Measurements from ENCODE around the gene ESPNL.
"Not testable (repeated sequence)": the region's sequence is repeated elsewhere in the genome, so short reads cannot be mapped to it uniquely, and the experiment has no call there.

ESPNL gene

GRCh38 chr2:238169048-238169707 is 69.0 kb downstream of the ESPNL start:
- Histone ChIP-seq H2AFZ (ENCODE audit: low read length) (no peak overlapping the region), H3K9me2 (replicated peaks; ENCODE audit: insufficient read depth, low read length) (no peaks in the 10 kb centered on the region), H3K27me3 (replicated peaks; ENCODE audit: insufficient read depth, low read length) (no peaks in the 10 kb centered on the region), H4K20me1 (ENCODE audit: insufficient read depth, low read length) (no peaks in the 10 kb centered on the region), H3K4me2 (ENCODE audit: low read depth, low read length) (no peak overlapping the region), H3K4me3 (ENCODE audit: low read length) (no peak overlapping the region), H3F3A (ENCODE audit: insufficient read depth, low read length) (no peaks in the 10 kb centered on the region), H3K79me2 (ENCODE audit: low read length) (no peaks in the 10 kb centered on the region), H3K27ac (ENCODE audit: low read length) (no peak overlapping the region), H3K36me3 (replicated peaks; ENCODE audit: insufficient read depth, low read length) (no peaks in the 10 kb centered on the region), H3K9ac (ENCODE audit: low read length) (no peak overlapping the region), H3K9me3 (replicated peaks; ENCODE audit: insufficient read depth, low read length) (no peaks in the 10 kb centered on the region), H3K4me1 (ENCODE audit: low read length) (no peaks in the 10 kb centered on the region)
- DNase-seq, result no peak
- TF ChIP-seq EZH2 (optimal IDR thresholded peaks at IDR 0.05; ENCODE audit: low read depth, low read length), result no peak
- no peak for TF ChIP-seq EZH2phosphoT487 (IDR thresholded peaks at IDR 0.05; ENCODE audit: low read length)
- TF ChIP-seq CTCF (IDR thresholded peaks at IDR 0.05; ENCODE audit: low read length), result no peak

DNA sequence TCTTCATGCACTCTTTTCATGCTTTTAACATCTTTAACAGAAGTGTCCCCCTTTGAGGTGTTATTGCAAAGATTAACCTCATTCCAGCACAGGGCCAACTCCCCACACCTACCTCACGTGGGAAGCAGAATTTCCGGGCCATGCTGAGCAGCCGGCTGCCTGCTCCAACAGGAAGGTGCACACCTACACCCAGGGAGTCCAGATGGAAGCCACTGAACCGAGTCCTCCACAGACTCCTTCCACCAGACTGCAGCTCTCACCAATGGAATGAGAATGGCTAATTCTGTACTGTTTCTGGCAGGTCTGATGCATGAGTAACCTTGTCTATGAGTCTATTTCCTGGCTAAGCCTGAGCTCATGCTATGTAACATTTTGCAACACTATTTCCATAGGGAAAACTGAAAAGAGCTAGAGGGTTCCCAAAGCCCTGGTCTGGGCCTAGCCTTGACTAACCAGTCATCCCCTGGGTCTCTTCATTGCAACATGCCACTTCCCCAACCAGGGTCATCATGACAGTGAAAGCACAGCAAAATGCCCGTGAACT is 69.6 kb downstream of the ESPNL start:
- Histone ChIP-seq H2AFZ (ENCODE audit: low read length) (no peak overlapping the region), H3K79me2 (ENCODE audit: low read length) (no peaks in the 10 kb centered on the region), H3F3A (ENCODE audit: insufficient read depth, low read length) (no peaks in the 10 kb centered on the region), H3K9me2 (replicated peaks; ENCODE audit: insufficient read depth, low read length) (no peaks in the 10 kb centered on the region), H3K27ac (ENCODE audit: low read length) (no peak overlapping the region), H3K9ac (ENCODE audit: low read length) (no peak overlapping the region), H3K4me2 (ENCODE audit: low read depth, low read length) (no peak overlapping the region), H3K4me1 (ENCODE audit: low read length) (no peaks in the 10 kb centered on the region), H3K36me3 (replicated peaks; ENCODE audit: insufficient read depth, low read length) (no peaks in the 10 kb centered on the region), H3K9me3 (replicated peaks; ENCODE audit: insufficient read depth, low read length) (no peaks in the 10 kb centered on the region), H3K4me3 (ENCODE audit: low read length) (no peak overlapping the region), H4K20me1 (ENCODE audit: insufficient read depth, low read length) (no peaks in the 10 kb centered on the region), H3K27me3 (replicated peaks; ENCODE audit: insufficient read depth, low read length) (no peaks in the 10 kb centered on the region)
- no peak for TF ChIP-seq CTCF (IDR thresholded peaks at IDR 0.05; ENCODE audit: low read length)
- TF ChIP-seq EZH2 (optimal IDR thresholded peaks at IDR 0.05; ENCODE audit: low read depth, low read length), result no peak
- TF ChIP-seq EZH2phosphoT487 (IDR thresholded peaks at IDR 0.05; ENCODE audit: low read length), result no peak
- DNase-seq, result no peak

GRCh38 chr2:238170386-238171071 is 70.4 kb downstream of the ESPNL start:
- Histone ChIP-seq H3K27ac (ENCODE audit: low read length) (no peak overlapping the region), H3K4me3 (ENCODE audit: low read length) (no peak overlapping the region), H3K9me3 (replicated peaks; ENCODE audit: insufficient read depth, low read length) (no peaks in the 10 kb centered on the region), H3K4me2 (ENCODE audit: low read depth, low read length) (no peak overlapping the region), H3K9ac (ENCODE audit: low read length) (no peak overlapping the region), H3F3A (ENCODE audit: insufficient read depth, low read length) (no peaks in the 10 kb centered on the region), H3K9me2 (replicated peaks; ENCODE audit: insufficient read depth, low read length) (no peaks in the 10 kb centered on the region), H2AFZ (ENCODE audit: low read length) (no peak overlapping the region), H3K27me3 (replicated peaks; ENCODE audit: insufficient read depth, low read length) (no peaks in the 10 kb centered on the region), H3K79me2 (ENCODE audit: low read length) (no peaks in the 10 kb centered on the region), H3K4me1 (ENCODE audit: low read length) (no peaks in the 10 kb centered on the region), H3K36me3 (replicated peaks; ENCODE audit: insufficient read depth, low read length) (no peaks in the 10 kb centered on the region; the same call in 1 of the 2 replicates), H4K20me1 (ENCODE audit: insufficient read depth, low read length) (no peaks in the 10 kb centered on the region)
- no peak for TF ChIP-seq EZH2 (optimal IDR thresholded peaks at IDR 0.05; ENCODE audit: low read depth, low read length)
- TF ChIP-seq CTCF (IDR thresholded peaks at IDR 0.05; ENCODE audit: low read length), result no peak
- no peak for TF ChIP-seq EZH2phosphoT487 (IDR thresholded peaks at IDR 0.05; ENCODE audit: low read length)
- no peak for DNase-seq

DNA sequence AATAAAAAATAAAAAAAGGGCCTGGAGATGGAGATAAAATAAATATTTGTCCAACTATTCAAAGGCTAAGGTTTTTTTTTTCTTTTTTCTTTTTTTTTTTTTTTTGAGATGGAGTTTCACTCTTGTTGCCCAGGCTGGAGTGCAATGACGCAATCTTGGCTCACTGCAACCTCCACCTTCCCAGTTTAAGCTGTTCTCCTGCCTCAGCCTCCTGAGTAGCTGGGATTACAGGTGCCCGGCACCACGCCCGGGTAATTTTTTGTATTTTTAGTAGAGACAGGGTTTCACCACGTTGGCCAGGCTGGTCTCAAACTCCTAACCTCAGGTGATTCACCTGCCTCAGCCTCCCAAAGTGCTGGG is 70.9 kb downstream of the ESPNL start:
- H3K9me3 ChIP-seq (replicated peaks; ENCODE audit: insufficient read depth, low read length); H3K79me2 ChIP-seq (ENCODE audit: low read length); H3F3A ChIP-seq (ENCODE audit: insufficient read depth, low read length); H3K4me3 ChIP-seq (ENCODE audit: low read length); H3K36me3 ChIP-seq (replicated peaks; ENCODE audit: insufficient read depth, low read length); DNase-seq; H3K9me2 ChIP-seq (replicated peaks; ENCODE audit: insufficient read depth, low read length); H3K4me2 ChIP-seq (ENCODE audit: low read depth, low read length); H4K20me1 ChIP-seq (ENCODE audit: insufficient read depth, low read length); H3K4me1 ChIP-seq (ENCODE audit: low read length); H3K9ac ChIP-seq (ENCODE audit: low read length); H2AFZ ChIP-seq (ENCODE audit: low read length); H3K27ac ChIP-seq (ENCODE audit: low read length); H3K27me3 ChIP-seq (replicated peaks; ENCODE audit: insufficient read depth, low read length): not testable (repeated sequence)
